ENCODE data around the gene EPS8L3. TPM values are rescaled to one million over a fixed set of nuclear protein-coding genes. Genes with fewer than 3 reads are reported as not detected.
A peak's percentile ranks its signal among the peaks of the same experiment; 100 is the strongest.

Gene EPS8L3
- total RNA-seq, 1 donor from 2014 or later = not detected

GRCh38 chr1:109773900-109774485, 10.3 kb upstream of the EPS8L3 start:
- Mint-ChIP-seq H3K36me3 (ENCODE audit: low read depth) (no peaks in the 10 kb centered on the region), H3K4me3 (no peak overlapping the region), H3K9me3 (no peaks in the 10 kb centered on the region), H3K27me3 (ENCODE audit: low read depth) (peaks cover 3% of the 10 kb centered on the region), H3K27ac (ENCODE audit: unreplicated experiment) (no peak overlapping the region), H3K4me1 (peaks cover 23% of the 10 kb centered on the region)
- TF ChIP-seq CTCF (conservative IDR thresholded peaks at IDR 0.05) = no peak
- DNase-seq (ENCODE audit: low read depth, low spot score) = no peak

DNA sequence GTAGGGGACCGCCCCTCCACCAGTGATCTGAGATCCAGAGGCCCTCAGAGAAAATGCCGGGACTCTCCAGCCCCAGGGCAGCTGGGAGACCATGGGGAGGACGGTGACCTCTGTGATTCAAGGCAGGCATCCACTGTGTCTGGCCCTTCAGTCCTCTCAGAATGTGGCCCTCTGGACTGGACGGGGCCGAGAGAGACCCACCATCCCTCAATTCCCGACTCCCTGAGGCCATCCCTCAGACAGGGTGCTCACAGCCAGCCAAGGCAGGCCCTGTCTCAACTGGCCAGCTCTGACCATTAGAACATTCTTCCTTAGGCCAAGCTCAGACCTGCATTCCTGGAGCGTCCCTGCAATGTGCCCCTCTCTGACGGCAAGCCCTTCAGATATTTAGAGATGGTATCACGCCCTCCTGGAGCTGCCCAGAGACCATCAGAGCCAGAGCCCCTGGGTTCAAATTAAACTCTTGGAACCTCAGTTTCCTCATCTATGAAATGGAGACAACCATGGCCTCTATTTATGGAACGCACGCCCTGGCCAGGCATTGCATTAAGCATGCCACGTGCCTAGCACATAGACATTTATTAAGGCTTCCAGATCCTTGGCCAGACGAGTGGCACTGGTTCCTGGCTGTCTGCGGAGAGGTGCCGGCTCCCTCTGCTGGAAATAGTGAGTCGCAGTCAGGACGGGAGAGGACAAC, 9.6 kb upstream of the EPS8L3 start:
- peaks cover 3% of the 10 kb centered on the region for H3K27me3 Mint-ChIP-seq (ENCODE audit: low read depth)
- peak; percentile 90 for TF ChIP-seq CTCF (conservative IDR thresholded peaks at IDR 0.05)
- DNase-seq (ENCODE audit: low read depth, low spot score) = peak; percentile 63

GRCh38 chr1:109772658-109773202, 9.0 kb upstream of the EPS8L3 start:
- no peak for DNase-seq (ENCODE audit: low read depth, low spot score)
- no peak overlapping the region for H3K4me3 Mint-ChIP-seq
- no peaks in the 10 kb centered on the region for H3K9me3 Mint-ChIP-seq
- H3K36me3 Mint-ChIP-seq (ENCODE audit: low read depth) = no peaks in the 10 kb centered on the region
- peaks cover 23% of the 10 kb centered on the region for H3K4me1 Mint-ChIP-seq
- H3K27me3 Mint-ChIP-seq (ENCODE audit: low read depth) = peaks cover 3% of the 10 kb centered on the region
- H3K27ac Mint-ChIP-seq (ENCODE audit: unreplicated experiment) = no peak overlapping the region
- no peak for TF ChIP-seq CTCF (conservative IDR thresholded peaks at IDR 0.05)

More for the DNA sequence above, 9.6 kb upstream of the EPS8L3 start:
- Mint-ChIP-seq H3K4me1 (peaks cover 23% of the 10 kb centered on the region), H3K9me3 (no peaks in the 10 kb centered on the region), H3K4me3 (no peak overlapping the region), H3K27ac (ENCODE audit: unreplicated experiment) (peak overlapping the region; percentile 52), H3K36me3 (ENCODE audit: low read depth) (no peaks in the 10 kb centered on the region)

DNA sequence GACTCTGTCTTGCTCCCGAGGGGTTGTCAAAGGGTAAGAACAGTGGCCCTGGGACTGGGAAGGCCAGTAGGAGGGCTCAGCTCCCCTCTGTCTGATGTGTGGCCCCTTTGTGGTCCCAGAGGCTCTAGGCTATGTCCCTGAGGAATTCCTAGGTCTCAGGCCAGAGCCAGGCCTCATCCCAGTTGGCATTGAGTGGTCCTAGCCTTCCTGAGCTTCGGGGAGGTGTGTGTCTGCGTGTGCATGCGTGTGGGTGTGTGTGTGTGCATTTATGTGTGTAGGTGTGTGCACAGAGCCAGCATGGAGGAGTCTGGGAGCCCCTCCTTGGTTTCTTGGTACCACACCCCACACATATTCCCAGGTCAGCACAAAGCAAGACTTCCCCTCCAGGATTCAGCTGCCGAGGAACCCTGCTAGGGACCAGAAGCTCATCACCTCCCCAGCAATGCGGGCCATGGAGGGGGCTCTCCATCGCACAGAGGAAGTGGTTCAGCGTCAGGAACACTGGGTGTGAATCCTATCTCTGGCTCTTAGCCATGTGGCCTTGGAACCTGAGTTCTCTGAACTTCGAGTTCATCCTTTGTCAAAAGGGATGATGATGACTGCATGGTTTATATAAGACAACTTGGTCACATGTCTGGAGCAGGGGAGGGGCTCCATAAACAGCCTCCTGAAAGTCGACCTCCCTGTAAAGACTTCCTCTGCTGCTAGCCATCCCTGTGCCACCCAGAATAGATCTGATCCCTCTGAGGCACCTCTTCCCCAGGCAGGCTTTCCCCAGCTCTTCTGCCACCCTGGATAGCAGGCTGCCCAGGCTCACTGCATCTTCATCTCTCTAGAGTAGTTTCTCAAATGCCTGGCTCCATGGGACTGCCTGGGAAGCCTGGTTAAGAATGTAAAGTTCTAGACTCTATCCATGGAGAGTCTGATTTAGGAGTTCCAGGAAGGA, 8.3 kb upstream of the EPS8L3 start:
- Mint-ChIP-seq H3K4me3 (no peak overlapping the region), H3K4me1 (peaks cover 17% of the 10 kb centered on the region), H3K36me3 (ENCODE audit: low read depth) (no peaks in the 10 kb centered on the region), H3K9me3 (no peaks in the 10 kb centered on the region), H3K27ac (ENCODE audit: unreplicated experiment) (no peak overlapping the region), H3K27me3 (ENCODE audit: low read depth) (peaks cover 3% of the 10 kb centered on the region)
- no peak for TF ChIP-seq CTCF (conservative IDR thresholded peaks at IDR 0.05)
- DNase-seq (ENCODE audit: low read depth, low spot score) = no peak

GRCh38 chr1:109770331-109771095, 6.8 kb upstream of the EPS8L3 start:
- Mint-ChIP-seq H3K36me3 (ENCODE audit: low read depth) (no peaks in the 10 kb centered on the region), H3K4me3 (no peak overlapping the region), H3K9me3 (no peaks in the 10 kb centered on the region), H3K27me3 (ENCODE audit: low read depth) (peaks cover 3% of the 10 kb centered on the region), H3K27ac (ENCODE audit: unreplicated experiment) (no peak overlapping the region), H3K4me1 (peaks cover 14% of the 10 kb centered on the region)
- DNase-seq (ENCODE audit: low read depth, low spot score) = no peak
- no peak for TF ChIP-seq CTCF (conservative IDR thresholded peaks at IDR 0.05)

All from neural crest cell (in vitro differentiated cells).